GM20000 (cell line): ENCODE results near the gene TOX2.
"Not testable (repeated sequence)": the region's sequence is repeated elsewhere in the genome, so short reads cannot be mapped to it uniquely, and the experiment has no call there.

Experiments
- DNase-seq: peaks from one replicate; pipeline ENCODE4 v3.0.0; 2012; ENCODE audit warnings: low spot score
- TF ChIP-seq, protein P1 (sequence below): IDR thresholded peaks from 2 replicates; pipeline ENCODE4 v1.5.1; 2012; ENCODE audit warnings: mild to moderate bottlenecking, control low read depth; ENCODE audit errors: extremely low read depth, missing control alignments

The TOX2 gene

DNA sequence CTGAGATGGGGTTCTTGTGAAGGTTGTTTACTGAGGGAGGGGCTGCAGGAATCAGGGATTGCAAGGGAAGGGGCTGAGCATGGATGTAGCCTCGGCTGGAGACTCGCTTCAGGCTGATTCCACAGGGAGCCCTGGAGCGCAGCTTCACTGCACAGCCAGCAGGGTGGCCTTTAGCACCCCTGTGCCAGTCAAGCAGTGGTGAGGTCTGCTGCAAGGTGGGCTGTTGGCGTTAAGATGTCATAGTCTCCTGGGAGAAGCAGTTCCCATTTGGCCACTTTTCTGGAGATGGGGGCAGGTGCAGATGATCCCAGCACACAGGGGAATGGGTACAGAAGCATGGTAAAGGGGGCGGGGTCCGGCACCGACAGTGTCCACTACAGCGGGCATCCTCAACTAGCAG is 126.3 kb downstream of the TOX2 start:
- TF ChIP-seq, protein P1, sequence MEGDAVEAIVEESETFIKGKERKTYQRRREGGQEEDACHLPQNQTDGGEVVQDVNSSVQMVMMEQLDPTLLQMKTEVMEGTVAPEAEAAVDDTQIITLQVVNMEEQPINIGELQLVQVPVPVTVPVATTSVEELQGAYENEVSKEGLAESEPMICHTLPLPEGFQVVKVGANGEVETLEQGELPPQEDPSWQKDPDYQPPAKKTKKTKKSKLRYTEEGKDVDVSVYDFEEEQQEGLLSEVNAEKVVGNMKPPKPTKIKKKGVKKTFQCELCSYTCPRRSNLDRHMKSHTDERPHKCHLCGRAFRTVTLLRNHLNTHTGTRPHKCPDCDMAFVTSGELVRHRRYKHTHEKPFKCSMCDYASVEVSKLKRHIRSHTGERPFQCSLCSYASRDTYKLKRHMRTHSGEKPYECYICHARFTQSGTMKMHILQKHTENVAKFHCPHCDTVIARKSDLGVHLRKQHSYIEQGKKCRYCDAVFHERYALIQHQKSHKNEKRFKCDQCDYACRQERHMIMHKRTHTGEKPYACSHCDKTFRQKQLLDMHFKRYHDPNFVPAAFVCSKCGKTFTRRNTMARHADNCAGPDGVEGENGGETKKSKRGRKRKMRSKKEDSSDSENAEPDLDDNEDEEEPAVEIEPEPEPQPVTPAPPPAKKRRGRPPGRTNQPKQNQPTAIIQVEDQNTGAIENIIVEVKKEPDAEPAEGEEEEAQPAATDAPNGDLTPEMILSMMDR: no peak
- DNase-seq: no peak

DNA sequence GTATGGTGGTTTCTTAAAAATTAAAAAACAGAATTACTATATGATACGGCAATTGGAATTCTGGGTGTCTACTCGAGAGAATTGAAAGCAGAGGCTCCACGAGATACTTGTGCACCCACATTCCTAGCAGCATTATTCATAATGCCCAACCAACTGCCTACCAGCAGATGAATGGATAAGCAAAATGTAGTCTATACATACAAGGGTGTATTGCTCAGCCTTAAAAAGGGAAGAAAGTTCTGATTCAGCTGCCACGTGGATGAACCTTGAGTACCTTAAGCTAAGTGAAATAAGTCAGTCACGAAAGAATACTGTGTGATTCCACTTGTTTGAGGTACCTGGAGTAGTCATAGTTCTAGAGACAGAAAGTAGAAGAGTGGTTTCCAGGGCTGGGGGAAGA is 130.1 kb downstream of the TOX2 start:
- not testable (repeated sequence) for DNase-seq

DNA sequence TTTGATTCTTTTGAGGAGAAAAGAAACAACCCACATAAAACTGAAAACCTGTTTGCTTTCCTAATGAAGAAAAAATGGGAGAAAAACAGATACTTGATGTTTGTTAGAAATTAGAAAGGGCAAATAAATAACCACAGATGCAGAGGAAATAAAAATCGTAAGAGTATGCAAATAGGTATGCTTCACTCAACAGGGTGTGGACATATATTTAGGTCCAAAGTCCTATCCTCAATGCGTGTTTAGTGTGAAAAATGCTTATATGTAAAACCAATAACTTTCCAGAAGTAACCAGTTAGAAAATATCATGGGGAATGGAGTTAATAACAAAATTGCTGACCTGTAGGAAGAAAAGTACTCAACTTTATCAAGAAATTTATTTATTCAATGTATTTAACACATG is 135.7 kb downstream of the TOX2 start:
- TF ChIP-seq, protein P1: no peak
- DNase-seq: no peak

DNA sequence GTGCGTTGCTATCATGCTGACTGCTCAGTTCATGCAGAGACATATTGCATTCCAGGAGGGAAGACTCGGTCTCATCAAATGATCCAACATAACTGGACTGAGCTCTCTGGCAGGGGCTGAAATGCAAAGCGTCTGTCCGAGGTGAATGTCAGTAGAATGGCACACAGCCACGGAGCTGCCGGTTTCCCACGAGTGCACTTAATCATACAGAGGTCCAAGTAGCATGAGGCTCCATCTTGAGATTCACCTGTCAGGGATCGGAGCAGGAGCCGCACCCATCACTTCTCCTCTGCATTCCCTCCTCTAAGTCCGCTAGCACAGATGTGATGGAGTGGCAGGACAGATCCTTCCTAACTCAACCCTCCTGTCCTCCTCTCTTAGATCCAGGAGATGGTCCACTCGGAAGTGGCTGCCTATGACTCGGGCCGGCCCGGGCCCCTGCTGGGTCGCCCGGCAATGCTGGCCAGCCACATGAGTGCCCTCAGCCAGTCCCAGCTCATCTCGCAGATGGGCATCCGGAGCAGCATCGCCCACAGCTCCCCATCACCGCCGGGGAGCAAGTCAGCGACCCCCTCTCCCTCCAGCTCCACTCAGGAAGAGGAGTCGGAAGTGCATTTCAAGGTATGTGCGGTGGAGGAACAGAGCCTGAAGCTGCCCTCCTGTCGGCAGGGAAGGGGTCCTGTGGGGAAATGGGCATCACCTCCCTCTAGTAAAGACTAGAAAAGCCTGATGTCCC is 136.4 kb downstream of the TOX2 start:
- no peak for DNase-seq
- TF ChIP-seq, protein P1: no peak

DNA sequence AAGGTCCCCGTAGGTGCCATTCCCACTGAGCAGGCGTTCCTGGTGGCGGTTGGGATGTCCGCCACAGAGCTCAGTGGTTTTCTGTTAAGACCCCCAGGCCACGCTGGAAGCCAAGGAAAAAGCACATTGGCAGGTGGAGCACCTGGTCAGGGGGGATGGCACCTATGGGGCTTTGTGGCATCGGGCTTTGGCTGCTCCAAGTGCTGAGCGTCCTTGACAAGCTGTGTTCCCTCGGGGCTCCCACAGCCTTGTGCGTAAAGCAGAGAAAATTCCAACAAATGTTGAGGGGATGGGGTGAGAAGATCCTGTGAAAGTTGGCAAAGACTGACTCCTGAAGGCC is 137.0 kb downstream of the TOX2 start:
- TF ChIP-seq, protein P1: no peak
- DNase-seq: no peak

DNA sequence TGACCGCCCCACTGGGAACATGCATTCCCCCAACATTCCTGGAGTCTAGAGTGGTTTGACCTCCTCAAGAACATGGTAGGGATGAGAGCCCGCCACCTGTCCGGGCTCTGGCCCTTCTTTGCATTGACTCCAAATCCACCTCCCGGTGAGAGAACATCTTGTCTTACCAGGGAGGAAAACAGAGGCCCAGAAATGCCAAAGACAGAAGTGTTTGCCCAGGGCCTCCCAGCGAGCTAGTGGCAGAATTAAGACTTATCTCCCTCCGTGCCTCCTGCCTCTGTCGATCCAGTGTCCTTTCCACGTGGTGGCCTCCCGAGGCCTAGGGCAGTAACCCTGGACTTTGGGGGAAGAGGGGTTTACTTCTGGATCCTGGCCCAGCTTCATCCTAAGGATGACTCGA is 137.5 kb downstream of the TOX2 start:
- DNase-seq: no peak

DNA sequence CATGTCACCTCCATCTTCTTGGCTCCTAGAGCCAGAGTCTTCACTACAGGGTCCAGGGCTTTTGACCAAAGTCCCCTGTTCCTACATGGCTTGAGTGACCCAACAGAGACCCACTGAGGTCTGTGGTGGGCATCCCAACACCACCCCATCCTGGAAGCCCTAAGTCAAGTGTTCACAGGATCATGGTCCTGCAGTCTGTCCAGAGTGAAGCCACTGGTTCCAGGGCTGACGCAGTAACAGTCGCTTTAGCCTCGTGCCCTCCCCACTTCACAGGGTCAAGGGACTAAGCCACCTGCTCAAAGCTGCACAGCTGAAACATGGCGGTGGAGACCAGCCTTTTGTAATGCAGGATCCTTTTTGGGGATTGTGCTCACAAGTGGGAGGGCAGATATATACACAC is 138.4 kb downstream of the TOX2 start:
- no peak for DNase-seq
- TF ChIP-seq, protein P1: no peak

More for the DNA sequence above, 137.5 kb downstream of the TOX2 start:
- TF ChIP-seq, protein P1: no peak

DNA sequence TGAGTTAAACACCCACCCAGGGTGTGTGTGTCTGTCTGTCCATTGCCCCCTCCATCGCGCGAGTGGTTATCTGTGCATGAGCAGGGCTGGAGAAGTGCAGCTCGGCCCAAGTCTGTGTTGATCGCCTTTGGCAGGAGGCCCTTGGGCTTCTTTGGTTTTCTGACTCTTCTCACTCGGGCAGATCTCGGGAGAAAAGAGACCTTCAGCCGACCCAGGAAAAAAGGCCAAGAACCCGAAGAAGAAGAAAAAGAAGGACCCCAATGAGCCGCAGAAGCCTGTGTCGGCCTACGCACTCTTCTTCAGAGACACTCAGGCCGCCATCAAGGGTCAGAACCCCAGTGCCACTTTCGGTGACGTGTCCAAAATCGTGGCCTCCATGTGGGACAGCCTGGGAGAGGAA is 139.5 kb downstream of the TOX2 start:
- TF ChIP-seq, protein P1: no peak

More for the DNA sequence above, 139.5 kb downstream of the TOX2 start:
- DNase-seq: no peak
